Right lobe of liver (tissue), 4 donors: Measurements from ENCODE around the gene CETN3.

ENCODE experiments used
- CTCF ChIP-seq, 4 donors: fragments of 200-600 bp in 3 of 4; fragments of 450-650 bp in 1 of 4; IDR thresholded peaks; one replicate each; pipeline versions ENCODE4 v1.5.1 to v1.8.0; 2016 to 2022; ENCODE audit warnings: antibody characterized with exemption in 4 of 4, mild to moderate bottlenecking in 2 of 4
- POLR2A ChIP-seq: fragments of 450-650 bp; IDR thresholded peaks from one replicate; pipeline ENCODE4 v1.6.1; 2017; ENCODE audit warnings: antibody characterized with exemption, mild to moderate bottlenecking
- donor health status: DM: no; HTN: no; CAD: no.
- donor health status: DM: no; HTN: no; CAD: no.
- donor health status: DM: no; HTN: yes; CAD: no.

GRCh38 chr5:90359073-90359920, 50.3 kb downstream of the CETN3 start:
- TF ChIP-seq CTCF (IDR thresholded peaks at IDR 0.05) (no peak), POLR2A (no peak)
